NK-92 (cell line): ENCODE data around the gene RNF150.
"Not testable (repeated sequence)": the region's sequence is repeated elsewhere in the genome, so short reads cannot be mapped to it uniquely, and the experiment has no call there.

ENCODE experiments used
- DNase-seq: peaks from one replicate; lab custom pipeline; 2025; ENCODE audit not compliant: unreplicated experiment; lab: John Stamatoyannopoulos, UW

The RNF150 gene

DNA sequence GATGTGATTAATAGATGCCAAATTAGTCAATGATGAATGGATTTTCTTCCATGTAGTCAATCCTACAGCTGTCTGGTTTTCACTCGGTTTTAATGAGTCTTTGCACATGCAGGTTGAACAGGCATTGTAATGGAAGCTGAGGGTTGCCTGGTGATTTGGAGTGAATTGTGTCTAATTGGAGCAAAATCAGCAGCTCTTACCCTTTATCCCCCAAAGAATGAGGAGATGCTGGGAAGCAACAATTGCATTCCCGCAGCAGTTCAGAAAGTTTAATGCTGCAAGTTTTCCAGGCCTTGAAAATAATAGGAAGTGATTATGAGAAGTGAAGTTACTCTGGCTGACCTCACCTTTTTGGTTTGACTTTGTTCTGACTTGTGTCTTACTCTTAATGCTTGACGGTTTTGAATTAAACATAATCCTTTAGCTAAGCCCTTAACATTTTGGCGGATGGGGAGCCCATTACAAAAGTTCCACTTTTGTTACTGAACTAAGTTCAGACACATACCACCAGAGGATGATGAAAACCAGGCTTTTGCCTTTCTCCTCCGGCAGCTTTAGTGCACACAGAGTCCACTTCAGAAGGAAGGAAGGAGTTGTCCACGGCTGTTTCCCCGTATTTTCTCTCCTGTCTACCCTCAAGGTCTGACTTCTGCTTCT lies 298.3 kb downstream of the RNF150 start:
- DNase-seq: no peak

DNA sequence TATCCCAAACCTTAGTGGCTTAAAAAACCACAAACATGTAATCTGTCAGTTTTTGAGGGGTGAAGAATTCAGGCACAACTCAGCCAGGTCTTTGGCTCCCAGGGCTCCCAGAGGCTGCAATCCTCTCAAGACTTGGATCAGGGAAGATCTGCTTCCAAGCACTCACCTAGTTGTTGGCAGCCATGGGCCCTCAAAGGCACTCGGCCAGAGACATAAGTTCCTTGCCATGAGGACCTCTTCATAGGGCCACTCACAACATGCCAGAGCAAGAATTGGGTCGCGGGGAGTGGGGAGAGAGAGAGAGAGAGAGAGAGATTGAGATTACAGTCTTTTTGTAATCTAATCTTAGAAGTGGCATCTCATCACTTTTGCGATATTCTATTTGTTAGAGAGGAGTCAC lies 300.0 kb downstream of the RNF150 start:
- DNase-seq: no peak

DNA sequence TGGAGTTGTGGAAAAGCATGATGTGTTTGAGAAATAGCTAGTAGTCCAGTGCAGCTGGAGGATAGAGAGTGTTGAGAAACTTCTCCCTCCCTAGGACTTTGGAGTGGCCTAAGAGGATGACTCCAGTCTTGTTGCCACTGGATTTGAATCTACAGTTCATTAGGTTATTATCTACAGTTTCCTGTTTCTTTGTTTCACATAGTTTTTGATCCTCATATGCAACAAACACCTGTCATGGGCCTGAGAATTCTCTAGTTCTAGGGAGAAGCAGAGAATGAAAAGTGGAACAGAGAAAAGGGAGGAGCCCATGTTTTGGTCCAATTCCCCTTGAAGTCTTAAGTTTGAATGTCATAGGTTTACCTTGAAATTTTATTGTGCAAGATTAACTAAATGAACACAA lies 303.4 kb downstream of the RNF150 start:
- DNase-seq: no peak

DNA sequence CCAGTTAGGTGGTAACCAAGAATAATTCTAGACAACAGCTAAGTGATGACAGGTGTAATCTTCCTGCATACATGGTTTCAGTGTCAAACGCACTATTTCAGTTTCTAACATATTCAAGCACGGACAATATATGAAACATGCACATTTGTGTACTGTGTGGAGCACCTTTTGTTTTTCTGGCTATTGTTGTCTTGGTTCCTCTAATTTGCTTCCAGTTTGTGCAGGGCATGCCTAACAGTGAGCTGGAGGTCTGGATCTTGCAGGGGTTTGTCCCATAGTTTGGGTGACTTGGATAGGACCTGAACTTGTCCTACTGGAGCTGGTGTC lies 306.6 kb downstream of the RNF150 start:
- no peak for DNase-seq

DNA sequence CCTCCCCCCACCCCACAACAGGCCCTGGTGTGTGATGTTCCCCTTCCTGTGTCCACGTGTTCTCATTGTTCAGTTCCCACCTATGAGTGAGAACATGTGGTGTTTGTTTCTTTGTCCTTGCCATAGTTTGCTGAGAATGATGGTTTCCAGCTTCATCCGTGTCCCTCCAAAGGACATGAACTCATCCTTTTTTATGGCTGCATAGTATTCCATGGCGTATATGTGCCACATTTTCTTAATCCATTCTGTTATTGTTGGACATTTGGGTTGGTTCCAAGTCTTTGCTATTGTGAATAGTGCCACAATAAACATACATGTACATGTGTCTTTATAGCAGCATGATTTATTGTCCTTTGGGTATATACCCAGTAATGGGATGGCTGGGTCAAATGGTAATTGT lies 312.7 kb downstream of the RNF150 start:
- DNase-seq: not testable (repeated sequence)

DNA sequence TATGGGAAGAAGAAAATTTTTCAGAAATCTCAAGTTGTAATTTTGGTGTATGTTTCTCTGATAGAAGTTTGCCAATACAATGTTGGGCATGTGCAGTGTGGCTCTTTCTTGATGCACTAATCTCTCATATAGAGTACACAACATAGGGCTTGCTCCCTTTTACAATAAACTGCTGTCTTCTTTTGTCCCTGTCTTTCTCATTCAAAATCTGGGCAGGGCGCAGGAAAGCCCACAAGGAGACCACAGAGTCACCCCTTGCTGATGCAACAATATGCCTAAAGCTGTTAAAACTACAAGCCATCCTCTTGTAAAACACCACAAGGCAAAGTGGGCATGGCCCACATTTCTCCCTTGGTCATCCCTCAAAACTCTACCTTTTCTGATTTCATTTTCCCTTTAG lies 313.7 kb downstream of the RNF150 start:
- no peak for DNase-seq

DNA sequence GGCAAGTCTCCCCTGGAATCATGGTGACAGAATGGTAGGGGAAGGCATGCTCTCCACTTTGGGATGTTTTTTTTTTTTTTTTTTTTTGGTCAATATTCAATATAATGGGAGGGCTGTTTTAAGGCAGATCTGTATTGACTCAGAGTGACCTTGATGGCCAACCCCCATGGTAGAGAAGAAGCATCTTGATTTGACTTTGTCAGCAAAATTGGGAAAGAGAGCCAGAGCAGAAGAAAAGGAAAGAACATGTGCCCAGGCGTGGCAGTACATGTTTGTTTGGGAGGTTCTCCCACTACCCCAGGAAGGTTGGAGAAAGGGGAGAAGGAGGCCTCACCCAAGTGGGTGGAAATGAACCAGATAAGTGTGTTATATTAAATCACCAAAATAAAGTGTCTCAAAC lies 314.8 kb downstream of the RNF150 start:
- no peak for DNase-seq

DNA sequence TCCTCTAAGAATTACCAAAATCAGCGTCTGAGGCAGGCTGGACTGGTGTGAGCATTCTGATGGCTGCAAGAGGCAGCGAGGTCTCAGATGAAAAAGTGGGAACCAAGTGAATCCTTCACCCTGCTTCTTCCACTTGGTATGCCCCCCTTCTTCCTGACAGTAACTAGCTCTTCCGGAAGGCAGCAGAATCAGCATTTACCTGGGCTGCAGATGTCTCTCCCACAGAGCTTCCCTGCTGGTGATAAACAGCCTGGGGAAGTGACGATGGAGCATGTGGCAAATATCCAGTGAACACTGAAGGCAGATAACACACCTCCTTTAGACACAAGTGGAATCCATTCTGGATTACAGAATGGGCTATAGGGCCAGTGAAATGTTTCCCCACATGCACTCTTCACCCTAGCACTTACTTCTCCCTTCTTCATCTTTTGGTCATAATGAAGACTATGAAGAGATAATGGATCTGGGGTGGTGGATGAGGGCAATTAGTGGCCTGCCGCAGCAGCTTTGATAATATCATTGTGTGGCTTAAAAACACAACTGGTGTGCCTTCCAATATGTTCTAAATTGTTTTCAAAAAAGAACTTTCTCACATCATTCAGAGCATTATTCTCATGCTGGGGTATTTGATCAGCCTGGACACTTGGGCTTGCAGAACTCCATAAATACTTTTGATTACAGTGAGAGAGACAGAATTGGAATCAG lies 316.3 kb downstream of the RNF150 start:
- DNase-seq: no peak

DNA sequence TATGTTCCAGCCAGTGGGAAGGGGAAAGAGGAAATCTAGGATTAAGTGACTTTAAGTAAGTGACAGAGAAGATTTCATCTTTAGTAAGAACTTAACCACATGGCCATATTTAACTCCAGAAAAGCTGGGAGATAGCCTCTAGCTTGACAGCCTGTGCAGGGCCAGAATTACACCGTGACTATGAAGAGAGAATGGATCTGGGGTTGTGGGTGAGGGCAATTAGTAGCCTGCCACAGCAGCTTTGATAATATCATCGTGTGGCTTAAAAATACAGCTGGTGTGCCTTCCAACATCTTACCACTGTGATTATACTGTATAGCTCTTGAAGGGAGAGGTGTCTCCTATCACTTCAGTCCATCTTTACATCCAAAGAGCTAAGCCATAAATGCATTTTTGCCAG lies 319.5 kb downstream of the RNF150 start:
- DNase-seq: no peak

DNA sequence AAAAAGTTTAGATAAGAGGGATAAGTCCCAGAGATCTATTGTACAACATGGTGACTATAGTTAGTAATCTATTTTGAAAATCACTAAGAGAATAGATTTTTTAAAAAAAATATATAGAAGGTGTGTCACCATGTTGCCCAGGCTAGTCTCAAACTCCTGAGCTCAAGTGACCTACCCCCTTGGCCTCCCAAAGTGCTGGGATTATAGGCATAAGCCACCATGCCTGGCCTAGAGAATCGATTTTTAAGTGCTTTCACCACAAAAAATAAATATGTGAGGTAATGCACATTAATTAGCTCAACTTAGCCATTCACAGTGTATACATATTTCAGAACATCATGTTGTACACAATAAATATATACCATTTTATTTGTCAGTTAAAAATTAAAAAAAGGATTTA lies 320.4 kb downstream of the RNF150 start:
- DNase-seq: no peak

DNA sequence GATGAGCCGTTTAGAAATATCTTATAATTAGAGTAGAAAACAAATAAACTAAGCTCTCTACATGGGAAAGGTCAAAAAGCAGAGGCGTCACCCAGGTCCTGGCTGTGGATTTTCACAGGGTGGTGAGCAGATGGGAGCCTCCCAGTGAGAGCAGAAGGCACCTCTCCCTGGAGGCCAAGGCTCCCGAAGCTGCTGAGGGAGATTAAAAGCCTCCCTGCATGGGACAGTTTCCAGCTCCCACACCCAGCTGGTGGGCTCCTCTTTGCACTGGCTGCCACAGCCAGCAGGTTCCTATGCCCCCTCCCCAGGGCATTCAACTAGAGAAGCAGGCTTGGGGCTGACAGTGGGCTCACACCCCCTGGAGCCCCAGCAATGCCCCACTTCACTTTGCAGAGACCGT lies 321.8 kb downstream of the RNF150 start:
- no peak for DNase-seq

DNA sequence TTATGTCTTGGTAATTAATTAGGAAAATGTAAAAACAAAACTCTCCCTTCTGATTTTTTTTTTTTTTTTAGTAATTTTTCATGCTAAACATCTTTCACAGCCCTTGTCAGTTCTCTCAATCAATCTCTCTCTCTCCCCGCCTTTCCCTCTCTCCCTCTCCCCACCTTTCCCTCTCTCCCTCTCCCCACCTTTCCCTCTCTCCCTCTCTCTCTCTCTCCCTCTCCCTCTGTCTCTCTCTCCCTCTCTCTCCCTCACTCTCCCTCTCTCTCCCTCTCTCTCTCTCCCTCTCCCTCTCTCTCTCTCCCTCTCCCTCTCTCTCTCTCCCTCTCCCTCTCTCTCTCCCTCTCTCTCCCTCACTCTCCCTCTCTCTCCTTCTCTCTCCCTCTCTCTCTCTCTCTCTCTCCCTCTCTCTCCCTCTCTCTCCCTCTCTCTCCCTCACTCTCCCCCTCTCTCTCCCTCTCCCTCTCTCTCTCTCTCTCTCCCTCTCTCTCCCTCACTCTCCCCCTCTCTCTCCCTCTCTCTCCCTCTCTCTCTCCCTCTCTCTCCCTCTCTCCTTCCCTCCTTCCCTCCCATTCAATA lies 322.6 kb downstream of the RNF150 start:
- not testable (repeated sequence) for DNase-seq
